ENCODE measurements around the gene RDH11. TPM values are rescaled to one million over a fixed set of nuclear protein-coding genes. Genes with fewer than 3 reads are reported as not detected.

The RDH11 gene
- total and polyA plus RNA-seq, 2 experiments from 2014 or later = 95.2 to 139 TPM

GRCh38 chr14:67683842-67684241, 11.7 kb downstream of the RDH11 start:
- Histone ChIP-seq H2AFZ (no peak overlapping the region), H3K4me1 (ENCODE audit: insufficient read depth) (no peaks in the 10 kb centered on the region), H3K79me2 (replicated peaks; ENCODE audit: insufficient read depth) (peaks cover 83% of the 10 kb centered on the region), H3K36me3 (ENCODE audit: insufficient read depth) (peaks cover 79% of the 10 kb centered on the region), H3K4me2 (no peak overlapping the region), H3K27me3 (ENCODE audit: insufficient read depth) (no peaks in the 10 kb centered on the region), H3K9me2 (ENCODE audit: insufficient read depth) (no peaks in the 10 kb centered on the region), H3F3A (replicated peaks; ENCODE audit: low read depth) (peaks cover 2% of the 10 kb centered on the region; the same call in 1 of the 2 replicates), H3K27ac (ENCODE audit: low read depth) (no peak overlapping the region), H3K4me3 (no peak overlapping the region), H4K20me1 (replicated peaks; ENCODE audit: insufficient read depth) (peaks cover 63% of the 10 kb centered on the region)
- no peak for DNase-seq (ENCODE audit: low spot score)
- H3K9me3 Mint-ChIP-seq = no peaks in the 10 kb centered on the region; the same call in 2 of the 3 replicates
- H3K4me1 Mint-ChIP-seq = no peaks in the 10 kb centered on the region
- H3K4me3 Mint-ChIP-seq = no peak overlapping the region
- no peak for ATAC-seq
- TF ChIP-seq CTCF (conservative IDR thresholded peaks at IDR 0.05; ENCODE audit: low read depth in 2 of 2) (no peak), ZNF462 (CRISPR knock-in tag; IDR thresholded peaks at IDR 0.05) (no peak), EZH2phosphoT487 (IDR thresholded peaks at IDR 0.05; ENCODE audit: unreplicated experiment) (no peak), REST (IDR thresholded peaks at IDR 0.05; ENCODE audit: unreplicated experiment) (no peak), ZNF331 (CRISPR knock-in tag; IDR thresholded peaks at IDR 0.05; ENCODE audit: low read depth) (no peak), NANOG (IDR thresholded peaks at IDR 0.05; ENCODE audit: borderline replicate concordance) (no peak), ETS1 (IDR thresholded peaks at IDR 0.05) (no peak), POLR2AphosphoS5 (IDR thresholded peaks at IDR 0.05; ENCODE audit: low read depth) (no peak), STAT1 (IDR thresholded peaks at IDR 0.05; ENCODE audit: unreplicated experiment) (no peak), CREB1 (CRISPR knock-in tag; IDR thresholded peaks at IDR 0.05; ENCODE audit: low read depth) (no peak), ZNF114 (CRISPR knock-in tag; IDR thresholded peaks at IDR 0.05) (no peak), EZH2 (IDR thresholded peaks at IDR 0.05; ENCODE audit: low read depth, unreplicated experiment) (no peak), JUNB (IDR thresholded peaks at IDR 0.05; ENCODE audit: unreplicated experiment) (no peak)
- no peak overlapping the region for H3K27ac Mint-ChIP-seq
- H3K36me3 Mint-ChIP-seq (ENCODE audit: low read depth) = peaks cover 78% of the 10 kb centered on the region
- H3K27me3 Mint-ChIP-seq (ENCODE audit: insufficient read depth, low read depth, poor library complexity) = peaks cover 2% of the 10 kb centered on the region
